Esophagus squamous epithelium (tissue), 4 donors: ENCODE measurements around the gene KLHL29.

ENCODE experiments used
- CTCF ChIP-seq, 6 experiments: fragments of 450-650 bp in 4 of 6; fragments of 200-600 bp in 2 of 6; sonication (generic) in 2 of 6; IDR thresholded peaks; one replicate each; pipeline ENCODE4 v1.5.1; 2016 to 2019; ENCODE audit warnings: antibody characterized with exemption in 6 of 6, mild to moderate bottlenecking in 4 of 6, moderate library complexity in 4 of 6
- POLR2A ChIP-seq, 4 donors: fragments of 450-650 bp; IDR thresholded peaks; one replicate each; pipeline ENCODE4 v1.6.1; 2017; ENCODE audit warnings: antibody characterized with exemption in 4 of 4, mild to moderate bottlenecking in 4 of 4, moderate library complexity in 3 of 4

- TF ChIP-seq POLR2A (IDR thresholded peaks at IDR 0.05) (no peak), CTCF (IDR thresholded peaks at IDR 0.05) (no peak)
Measured at GRCh38 chr2:23433282-23433681, 48.3 kb downstream of the KLHL29 start.
